ENCODE results near the gene CEP55.

GRCh38 chr10:93550606-93551005, 54.2 kb downstream of the CEP55 start:
- TF ChIP-seq, protein P1, sequence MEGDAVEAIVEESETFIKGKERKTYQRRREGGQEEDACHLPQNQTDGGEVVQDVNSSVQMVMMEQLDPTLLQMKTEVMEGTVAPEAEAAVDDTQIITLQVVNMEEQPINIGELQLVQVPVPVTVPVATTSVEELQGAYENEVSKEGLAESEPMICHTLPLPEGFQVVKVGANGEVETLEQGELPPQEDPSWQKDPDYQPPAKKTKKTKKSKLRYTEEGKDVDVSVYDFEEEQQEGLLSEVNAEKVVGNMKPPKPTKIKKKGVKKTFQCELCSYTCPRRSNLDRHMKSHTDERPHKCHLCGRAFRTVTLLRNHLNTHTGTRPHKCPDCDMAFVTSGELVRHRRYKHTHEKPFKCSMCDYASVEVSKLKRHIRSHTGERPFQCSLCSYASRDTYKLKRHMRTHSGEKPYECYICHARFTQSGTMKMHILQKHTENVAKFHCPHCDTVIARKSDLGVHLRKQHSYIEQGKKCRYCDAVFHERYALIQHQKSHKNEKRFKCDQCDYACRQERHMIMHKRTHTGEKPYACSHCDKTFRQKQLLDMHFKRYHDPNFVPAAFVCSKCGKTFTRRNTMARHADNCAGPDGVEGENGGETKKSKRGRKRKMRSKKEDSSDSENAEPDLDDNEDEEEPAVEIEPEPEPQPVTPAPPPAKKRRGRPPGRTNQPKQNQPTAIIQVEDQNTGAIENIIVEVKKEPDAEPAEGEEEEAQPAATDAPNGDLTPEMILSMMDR (IDR thresholded peaks at IDR 0.05), result no peak
- no peak for TF ChIP-seq POLR2A (IDR thresholded peaks at IDR 0.05)
